Islet precursor cell (in vitro differentiated cells): ENCODE data around the gene DPH6.
"Not testable (repeated sequence)": the region's sequence is repeated elsewhere in the genome, so short reads cannot be mapped to it uniquely, and the experiment has no call there.

Experiments
- DNase-seq: peaks from one replicate; pipeline ENCODE4 v3.0.0-alpha.2; 2018

DPH6 gene, protein sequence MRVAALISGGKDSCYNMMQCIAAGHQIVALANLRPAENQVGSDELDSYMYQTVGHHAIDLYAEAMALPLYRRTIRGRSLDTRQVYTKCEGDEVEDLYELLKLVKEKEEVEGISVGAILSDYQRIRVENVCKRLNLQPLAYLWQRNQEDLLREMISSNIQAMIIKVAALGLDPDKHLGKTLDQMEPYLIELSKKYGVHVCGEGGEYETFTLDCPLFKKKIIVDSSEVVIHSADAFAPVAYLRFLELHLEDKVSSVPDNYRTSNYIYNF

DNA sequence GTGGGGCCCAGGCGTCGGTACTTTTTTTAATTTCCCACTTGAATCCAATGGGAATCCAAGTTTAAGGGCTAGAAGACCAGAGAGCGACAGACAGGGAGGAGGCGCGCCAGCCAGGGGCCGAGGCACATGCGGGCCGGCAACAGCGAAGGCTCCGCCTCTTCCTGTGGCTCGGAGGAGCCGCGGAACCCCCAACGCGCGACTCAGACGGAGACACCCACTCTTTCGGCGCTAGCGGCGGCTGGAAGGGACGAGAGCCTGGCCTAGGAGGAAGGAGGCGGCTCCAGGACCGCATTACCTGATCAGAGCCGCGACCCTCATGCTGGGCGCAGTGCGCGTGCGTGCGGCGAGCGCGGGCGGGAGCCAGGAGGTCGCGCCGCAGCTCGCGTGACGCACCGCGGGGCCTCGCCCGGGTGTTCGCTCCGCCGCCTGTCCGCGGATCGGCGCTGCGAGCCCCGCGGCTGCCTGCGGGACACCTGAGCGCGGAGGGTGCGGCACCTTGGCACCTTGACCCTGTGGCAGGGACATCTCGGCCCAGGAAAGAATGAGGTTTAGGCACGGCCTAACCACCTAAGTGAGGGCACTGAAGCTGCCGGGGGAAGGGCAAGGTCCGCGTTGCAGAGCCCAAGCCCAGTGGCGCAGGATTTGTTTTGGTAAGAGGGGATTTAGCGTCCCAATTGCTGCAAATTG, at the start of gene DPH6:
DPH6 (minus strand) TSS at position 342 of the 687 bp plus-strand sequence; CDS start at position 318, 24 bp downstream.
- peak; percentile 93 for DNase-seq

DNA sequence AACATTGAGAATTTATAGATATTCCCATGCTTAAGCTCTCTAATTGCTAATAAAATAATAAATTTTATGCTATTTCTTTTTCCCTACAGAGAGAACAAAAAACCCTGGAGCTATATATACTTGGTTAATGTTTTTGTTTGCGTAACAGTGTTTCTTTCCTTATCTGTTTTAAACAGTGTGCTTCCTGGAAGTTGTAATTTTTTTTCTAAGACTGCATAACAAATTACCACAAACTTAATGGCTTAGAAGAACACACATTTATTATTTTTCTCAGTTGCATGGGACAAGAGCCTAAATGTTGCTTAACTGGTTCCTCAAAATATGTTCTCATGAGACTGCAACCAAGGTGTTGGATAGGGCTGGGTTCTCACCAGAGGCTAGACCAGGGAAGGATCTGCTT, 49.7 kb upstream of the DPH6 start:
- no peak for DNase-seq

DNA sequence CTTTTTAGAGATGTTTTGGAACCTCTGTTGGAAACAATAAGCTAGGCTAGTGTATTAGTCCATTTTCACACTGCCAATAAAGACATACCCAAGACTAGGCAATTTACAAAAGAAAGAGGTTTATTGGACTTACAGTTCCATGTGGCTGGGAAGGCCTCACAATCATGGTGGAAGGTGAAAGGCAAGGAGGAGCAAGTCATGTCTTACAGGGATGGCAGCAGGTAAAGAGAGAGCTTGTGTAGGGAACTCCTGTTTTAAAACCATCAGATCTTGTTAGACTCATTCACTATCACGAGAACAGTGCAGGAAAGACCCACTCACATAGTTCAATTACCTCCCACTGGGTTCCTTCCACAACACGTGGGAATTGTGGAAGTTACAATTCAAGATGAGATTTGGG, 46.0 kb upstream of the DPH6 start:
- not testable (repeated sequence) for DNase-seq

DNA sequence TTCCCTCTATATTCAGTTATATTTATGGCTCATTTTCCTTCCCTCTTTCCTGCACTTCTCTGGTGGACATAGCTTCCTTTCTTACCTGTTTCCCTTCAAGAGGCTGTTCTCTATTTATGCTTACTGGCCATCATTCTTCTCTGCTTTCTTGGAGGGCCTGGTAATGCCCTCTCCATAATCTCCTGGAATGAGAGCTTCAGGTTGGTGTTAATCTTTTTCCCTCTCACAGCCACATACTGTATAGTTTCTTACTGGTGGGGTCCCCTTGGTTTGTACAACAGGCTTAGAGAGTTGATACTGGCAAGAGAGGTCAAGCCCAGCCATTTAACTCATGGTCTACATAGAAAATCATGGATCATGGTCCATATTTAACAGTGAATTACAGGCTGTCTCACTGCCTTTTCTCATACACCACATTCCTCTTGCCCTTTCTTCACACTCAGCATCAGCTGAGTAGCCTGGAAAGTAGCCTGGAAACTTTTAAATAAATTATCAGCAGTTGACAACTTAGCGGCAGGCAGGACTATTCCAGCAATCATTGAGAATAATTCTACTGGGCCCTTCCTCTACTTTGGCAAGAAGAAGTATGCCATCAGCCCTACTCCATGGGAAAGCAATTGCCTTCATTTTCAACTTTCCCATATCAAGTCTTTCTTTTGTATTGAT, 38.0 kb upstream of the DPH6 start:
- DNase-seq, result no peak

DNA sequence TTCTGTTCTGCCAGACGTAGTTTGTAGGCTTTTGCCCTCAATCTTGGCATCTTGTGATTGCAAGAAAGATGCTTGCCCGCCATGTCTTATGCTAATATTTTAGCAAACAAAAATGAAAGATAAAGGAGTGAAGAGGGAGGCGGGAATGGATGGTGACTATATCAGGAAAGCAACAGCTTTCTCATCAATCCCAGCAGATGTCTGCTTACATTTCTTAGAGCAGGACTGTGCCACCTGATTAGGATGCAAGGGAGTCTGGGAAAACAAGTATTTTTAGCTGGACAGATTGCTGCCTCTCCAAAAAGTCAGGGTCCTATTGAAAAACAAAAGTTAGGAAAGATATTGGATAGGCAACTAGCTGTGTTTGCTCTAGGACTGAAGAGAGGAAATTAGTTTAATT, 34.6 kb upstream of the DPH6 start:
- no peak for DNase-seq

DNA sequence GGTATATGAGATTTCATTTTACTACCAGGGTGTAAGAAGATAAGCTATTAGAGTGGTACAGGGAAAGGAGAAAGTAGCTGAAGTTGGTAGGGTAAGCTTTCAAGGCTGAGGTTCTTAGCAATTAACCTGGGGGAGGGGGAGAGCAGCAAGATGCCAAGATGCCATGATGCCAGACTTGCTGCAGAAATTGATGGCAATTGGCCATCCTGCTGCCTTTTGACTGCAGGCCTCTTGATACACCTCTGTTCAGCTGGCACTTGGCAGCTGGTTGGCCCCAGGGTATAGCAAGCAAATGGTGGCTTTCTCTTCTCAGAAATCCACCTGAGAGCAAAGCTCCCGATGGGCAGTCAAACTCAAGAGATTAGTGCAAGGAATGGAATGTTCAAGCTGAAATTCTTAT, 21.4 kb upstream of the DPH6 start:
- DNase-seq, result no peak

DNA sequence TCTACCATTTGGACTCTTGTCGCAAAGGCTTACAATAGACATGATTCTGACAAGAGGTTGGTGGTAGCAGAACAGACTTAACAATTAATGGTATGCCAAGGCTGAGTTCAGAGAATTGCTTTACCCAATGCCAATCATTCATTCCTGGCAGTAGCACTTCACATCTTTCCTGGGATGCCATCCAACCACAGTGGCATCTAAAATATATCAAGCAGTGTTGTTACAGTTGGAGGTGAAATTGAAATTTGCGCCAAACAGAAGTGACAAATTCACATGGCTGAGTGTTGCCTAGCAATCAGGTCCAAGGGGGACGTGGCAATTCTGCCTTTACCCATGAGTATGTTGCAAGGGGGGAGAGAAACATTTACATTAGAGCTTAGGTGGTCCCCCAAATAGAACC, 21.0 kb upstream of the DPH6 start:
- DNase-seq, result no peak

DNA sequence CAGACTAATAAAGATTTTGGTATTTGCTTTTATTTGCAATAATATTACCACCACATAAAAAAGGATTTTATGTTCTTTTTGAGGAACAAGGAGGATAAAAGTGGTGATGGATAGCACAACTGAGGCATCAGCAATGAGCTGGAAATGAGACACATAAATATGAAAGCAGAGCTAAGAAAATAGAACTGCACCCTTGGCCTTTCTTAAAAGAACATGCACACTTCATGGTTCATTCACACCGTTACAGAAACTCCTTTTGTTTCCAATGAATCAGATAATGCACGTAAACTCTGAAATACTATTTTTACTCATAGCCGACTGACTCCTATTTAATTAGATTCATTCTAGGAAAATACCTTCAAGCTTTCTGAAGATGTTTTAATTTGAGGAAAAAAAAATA, 19.9 kb upstream of the DPH6 start:
- DNase-seq, result no peak

DNA sequence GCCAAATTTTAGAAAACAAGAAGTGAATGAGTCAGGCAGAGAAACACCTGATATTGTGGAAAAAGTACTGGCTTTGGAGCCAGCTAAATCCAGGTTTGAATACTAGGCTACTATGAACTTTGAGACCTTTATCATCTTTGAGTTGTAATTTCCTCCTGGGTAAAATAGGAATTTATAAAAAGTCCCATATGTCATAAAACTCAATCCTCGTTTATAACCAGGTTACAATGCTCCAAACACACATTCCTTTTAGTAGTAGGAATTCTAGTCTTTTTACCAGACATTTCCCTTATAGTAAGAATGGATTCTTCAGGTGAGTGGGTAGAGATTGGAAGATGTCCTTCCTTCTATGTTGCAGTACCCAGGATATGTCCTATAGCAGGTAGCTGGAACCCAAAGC, 16.7 kb upstream of the DPH6 start:
- no peak for DNase-seq

DNA sequence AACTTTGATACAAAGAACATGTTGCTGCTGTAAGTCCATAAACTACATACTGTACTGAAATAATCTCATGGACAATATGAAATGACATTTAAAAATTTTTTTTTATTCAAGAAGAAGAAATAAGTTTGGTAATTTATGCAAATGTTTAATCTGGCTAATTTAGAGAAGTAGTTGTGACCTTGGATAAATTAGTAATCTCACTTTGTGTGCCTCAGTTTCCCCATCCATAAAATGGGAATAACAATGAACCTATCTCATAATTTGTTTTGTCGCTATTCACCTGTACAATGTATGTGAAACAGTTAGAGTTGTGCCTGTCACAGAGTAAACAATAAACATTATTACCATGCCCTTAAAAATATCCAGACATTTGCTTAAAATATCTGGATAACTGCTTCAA, 15.3 kb upstream of the DPH6 start:
- no peak for DNase-seq

DNA sequence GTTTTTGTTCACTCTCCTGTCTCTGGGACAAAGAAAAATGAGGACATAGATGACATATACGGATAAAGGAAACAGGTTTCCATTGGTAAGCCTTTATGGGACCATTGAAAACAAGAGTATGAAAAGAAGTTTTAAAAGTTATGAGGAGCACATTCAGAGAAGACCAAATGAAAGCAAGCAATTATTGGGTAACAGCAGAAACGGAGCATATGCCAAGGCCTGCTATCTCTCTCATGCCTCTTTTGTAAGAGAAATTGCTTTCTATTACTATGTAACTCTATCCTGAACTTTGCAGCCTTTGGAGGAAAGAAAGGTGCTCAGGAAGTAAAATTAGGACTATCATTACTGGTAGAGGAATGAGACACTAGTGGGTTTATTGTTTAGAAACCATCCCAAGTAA, 14.9 kb upstream of the DPH6 start:
- no peak for DNase-seq

DNA sequence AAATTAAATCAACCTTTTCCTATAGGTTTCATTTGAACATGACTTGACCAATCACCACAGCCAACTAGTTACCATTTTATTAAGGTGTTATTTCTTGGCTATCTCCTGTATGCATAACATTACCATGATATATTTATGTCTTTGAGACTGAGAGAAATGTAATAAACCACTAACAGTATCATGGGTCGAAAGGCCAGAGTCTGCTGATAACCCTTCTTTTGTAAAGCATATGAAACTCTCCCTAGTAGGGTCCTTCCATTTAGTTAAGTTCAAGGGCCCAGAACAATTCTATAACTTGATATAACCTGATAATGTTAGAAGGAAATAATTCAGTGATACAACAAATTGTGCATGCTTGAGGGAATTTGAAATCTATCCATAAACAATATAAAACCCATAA, 14.3 kb upstream of the DPH6 start:
- DNase-seq, result no peak

DNA sequence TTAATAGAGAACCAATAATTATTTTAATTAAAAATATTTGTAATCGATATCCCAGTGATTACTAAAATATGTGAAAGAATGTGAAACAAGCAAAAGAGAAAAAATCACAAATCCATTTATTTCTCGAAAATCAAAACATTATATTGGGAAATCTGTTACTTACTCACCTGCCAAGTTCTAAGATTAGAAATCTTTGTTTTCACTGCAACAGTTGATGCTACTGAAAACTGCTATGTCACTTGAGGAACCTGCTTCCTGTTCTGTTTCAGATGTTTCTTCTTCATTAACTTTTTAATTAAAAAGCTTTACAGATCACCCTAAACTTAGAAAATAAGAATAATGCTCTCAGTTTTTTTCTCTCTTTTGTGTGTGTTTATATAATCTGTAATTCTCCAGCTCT, 13.7 kb upstream of the DPH6 start:
- DNase-seq, result no peak

DNA sequence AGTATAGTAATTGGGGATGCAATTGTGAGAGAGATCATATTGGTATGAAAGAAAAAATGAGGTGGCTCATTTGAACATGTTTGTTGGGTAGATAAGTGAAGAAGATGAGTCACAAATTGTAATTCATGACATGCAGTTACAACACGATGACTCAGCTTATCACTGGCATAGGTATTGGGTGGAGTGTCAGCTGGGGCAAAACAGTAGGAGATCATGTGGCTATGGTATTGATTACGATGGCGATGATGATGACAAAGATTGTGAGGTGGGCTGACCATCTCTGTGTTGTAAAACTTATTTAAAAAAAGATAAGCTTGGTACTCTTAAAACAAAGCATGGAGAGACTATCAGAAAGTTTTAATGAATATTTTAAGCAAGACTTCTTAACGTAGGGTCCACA, 11.6 kb upstream of the DPH6 start:
- no peak for DNase-seq

DNA sequence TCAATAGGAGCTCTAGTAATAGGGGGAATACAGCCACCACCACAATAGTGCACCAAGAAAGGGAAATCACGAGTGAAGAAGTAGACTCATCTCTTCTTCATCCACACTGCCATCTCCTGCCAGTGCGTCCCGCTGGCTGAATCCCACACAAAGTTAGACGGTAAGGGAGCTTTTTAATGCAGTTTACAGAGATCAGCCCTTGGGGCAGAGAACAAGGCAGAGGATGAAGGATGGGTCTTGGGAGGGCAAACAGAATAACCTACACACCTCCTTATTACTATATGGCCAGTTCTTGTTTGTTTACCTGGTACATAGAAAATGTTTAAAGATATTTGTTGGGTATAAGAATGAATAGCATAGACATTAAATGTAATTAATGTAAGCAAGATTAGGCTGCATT, 11.0 kb upstream of the DPH6 start:
- no peak for DNase-seq

DNA sequence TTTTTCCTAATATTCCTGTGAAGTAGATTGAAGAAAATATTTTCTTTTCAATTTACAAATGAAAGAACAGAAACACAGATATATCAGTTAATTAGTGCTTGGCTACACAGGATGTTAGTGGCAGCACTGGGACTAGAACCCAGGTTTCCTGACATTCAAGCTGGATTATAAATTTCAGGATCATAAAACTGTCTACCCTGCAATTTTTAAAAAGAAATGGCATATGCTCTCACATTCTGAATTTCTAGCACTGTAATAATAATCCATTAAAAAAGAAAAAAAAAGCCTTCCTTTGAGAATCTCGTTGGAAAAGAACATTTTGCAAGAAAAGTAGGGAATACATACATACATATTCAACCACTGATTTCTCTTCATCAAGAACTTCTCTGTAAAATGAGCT, 9.3 kb upstream of the DPH6 start:
- DNase-seq, result no peak

DNA sequence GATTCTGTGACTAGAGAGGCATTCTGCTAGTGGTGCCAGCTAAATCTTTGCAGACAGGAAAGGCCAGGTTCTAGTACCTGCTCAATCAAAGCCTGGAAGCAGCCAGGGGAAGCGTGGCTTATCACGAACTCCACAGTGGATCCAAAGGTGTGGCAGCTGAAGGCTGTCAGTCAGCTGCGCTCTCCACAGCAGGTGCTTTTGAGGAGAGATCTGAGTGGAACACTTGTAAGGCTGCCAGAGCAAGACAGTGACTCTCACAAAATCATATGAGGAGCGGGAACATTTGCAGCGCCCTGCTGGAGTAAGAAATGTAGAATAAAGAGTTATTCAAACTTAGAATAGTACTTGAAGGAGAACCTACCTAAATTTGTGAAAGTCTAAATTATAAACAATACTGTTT, 5.0 kb upstream of the DPH6 start:
- no peak for DNase-seq

DNA sequence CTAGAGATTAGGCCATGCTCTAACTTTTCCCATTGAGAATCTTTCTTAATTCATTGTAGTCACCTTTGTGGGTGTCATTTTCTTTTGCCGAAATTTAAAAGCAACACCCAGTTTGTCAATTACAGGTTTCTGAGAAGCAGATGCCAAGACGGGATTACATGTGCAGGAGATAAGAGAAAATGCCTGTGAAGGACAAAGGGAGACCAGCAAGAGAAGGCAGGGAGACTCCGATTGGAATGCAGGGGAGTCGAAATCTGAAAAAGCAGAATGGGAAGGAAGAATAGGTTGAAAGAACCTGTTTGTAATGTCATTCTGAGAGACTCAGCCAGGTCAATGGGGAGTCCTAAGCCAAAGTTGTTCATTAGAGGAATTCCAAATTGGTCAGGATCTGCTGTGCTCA, 3.6 kb upstream of the DPH6 start:
- DNase-seq, result no peak

DNA sequence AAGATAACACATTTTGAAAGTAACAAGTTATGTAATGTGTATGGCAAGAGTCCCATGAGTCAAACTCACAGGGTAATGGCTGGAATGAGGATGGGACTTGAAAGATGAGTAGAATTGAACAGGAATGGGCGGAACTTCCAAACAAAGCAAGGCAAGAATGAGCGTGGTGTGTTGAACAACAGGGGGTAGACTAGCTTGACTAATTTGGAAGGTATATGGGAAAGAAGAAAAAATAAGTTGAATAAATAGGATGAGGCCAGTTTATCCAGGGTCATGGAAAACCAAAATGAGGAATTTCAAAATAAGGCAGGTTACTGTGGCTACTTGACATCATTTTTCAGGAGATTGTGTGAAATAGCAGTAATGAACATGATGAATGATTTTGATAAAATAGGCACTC, 2.5 kb upstream of the DPH6 start:
- DNase-seq, result no peak

DNA sequence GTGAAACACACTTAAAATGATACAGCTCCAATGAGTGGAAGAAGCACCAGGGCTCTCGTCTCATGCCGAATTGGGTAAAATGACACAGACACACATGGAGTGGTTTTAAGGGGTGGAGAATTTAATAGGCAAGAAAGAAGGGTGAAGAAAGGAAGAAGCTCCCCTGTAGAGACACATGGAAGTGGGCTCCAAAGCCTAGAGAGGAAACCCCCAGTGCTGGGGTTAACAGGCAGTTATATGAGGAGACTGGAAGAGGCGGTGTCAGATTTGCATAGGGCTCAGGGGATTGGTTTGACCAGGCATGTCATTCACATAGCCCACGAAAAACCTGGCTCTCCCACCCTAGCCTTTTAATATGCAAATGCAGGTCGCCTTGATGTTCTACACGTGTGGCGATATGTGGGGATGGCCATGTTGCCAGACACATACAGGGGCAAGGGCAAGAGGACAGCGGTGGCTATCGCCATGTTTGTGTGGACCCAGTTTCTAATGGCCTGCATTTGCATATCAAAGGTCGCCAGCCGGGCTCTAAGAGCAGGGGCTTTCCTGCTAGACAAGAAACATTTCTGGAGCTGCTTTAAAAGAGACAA, 1.9 kb upstream of the DPH6 start:
- peak; percentile 57 for DNase-seq

DNA sequence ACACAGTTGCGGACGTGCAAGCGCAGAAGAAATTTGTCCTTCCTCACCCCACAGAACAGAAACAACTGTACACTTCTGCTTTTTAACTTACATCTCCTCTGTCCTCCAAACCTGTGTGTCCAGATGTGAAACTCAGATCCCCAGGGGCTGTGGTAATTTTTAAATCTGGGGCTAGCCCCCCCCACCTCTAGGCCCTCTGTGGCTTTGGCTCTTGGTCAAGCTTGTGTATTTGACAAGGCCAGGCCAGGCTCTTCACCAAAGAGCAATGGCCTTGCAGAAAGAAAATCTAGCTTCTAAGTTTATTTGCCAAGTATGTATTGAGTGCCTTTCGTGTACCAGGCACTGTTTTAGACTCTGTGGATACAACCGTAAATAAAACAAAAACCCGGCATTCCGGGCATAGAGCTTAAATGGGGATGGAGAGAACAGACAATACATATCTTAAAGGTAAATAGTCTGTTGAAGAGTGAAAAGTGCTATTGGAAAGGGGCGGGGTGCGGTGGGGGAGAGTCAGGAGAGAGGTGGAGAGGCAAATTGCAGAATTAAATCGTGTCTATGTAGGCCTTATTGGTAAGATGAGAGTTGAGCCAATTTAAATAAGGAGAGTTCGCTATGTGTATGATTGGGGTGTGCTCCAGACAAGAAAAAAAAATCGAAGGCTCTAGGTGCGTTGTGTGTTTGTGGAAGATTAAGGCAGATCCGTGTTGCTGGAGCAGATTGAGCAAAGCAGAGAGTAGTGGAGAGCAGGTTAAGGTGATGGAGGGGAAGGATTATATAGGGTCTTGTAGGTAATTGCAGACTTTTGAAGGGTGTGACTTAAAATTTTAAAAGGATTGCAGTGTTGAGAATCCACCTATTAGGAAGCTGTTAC, 781 bp upstream of the DPH6 start:
- DNase-seq, result no peak

DNA sequence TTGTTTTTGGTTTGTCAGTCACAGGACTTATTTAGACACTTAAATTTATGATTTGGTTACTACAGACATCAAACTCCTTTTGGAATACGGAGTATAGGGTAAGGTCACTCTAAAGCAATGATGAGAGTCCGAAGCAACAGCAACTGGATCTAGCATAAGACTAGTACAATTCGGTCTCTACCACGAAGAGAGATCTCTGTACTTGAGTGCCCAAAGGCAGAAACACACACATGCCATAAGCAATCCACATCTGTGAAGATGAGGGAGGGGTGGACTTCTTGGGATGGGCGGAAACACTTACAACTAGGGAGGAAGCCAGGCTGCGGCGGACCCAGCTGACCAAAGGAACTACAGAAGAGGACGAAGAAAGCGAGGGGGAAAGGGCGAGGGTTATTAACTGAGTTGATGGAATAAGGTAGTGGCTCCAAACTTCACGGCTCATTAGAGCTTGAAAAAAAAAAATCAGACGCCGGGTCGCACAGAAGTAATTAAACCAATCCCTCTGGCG, 595 bp downstream of the DPH6 start:
- DNase-seq, result peak; percentile 81

DNA sequence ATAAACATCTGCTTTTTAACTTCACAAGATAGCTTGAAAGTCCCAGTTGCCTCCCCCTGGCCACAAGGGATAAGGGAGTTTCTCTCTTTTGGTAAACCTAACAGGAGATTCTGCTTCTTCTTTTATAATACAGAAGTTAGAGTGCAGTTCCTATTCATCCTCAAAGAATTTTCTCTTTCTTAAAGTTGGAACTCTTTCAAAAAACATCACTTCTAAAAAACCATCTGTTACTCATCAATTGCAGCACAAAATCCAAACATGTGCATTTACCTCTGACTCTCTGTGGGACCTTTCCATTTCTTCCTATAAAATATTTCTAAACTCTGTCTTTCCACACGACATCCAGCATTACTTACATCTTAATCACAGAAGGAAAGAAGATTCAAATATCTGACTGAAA, 5.1 kb downstream of the DPH6 start:
- DNase-seq, result no peak
